NAMALWA (cell line): Measurements from ENCODE around the gene KRT7.
"Not testable (repeated sequence)": the region's sequence is repeated elsewhere in the genome, so short reads cannot be mapped to it uniquely, and the experiment has no call there.

Experiments
- DNase-seq: peaks from one replicate; pipeline ENCODE4 v3.0.0-alpha.2; 2015; ENCODE audit warnings: low spot score

The KRT7 gene

GRCh38 chr12:52255926-52256583 is 23.0 kb downstream of the KRT7 start:
- DNase-seq, result no peak

GRCh38 chr12:52256584-52256935 is 23.5 kb downstream of the KRT7 start:
- DNase-seq, result no peak

- no peak for DNase-seq
These were observed 24.1 kb downstream of the KRT7 start for GRCh38 chr12:52257074-52257551.

- not testable (repeated sequence) for DNase-seq
These were observed 24.9 kb downstream of the KRT7 start for GRCh38 chr12:52257922-52258321.

- no peak for DNase-seq
These were observed 25.4 kb downstream of the KRT7 start for GRCh38 chr12:52258335-52258901.

DNA sequence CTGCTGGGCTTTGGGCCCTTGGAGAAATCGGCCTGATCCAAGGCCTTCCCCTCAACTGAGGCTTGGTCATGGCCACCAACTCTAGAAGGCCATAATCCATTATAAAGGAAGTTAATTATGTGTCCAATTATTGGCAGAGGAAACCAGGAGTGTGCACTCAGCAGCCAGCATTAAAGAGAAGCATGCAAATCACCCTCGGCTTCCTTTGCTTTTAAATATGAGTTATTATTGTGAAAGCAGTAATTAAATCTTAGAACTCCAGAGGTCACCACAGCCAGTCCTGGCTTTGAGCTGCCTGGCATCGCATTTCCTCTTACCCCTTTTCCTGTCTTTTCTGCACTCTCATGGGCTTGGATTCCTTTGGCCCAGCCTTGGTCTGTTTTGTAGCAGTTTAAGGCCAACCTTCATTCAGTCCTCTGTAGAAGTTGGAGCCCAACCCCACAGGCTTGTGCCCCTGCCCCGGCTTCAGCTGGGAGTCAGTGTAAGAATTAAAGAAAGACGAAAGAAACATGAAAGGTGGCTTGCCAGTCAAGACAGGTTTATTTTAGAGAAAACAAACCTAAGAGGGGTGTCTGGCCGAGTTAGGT is 26.7 kb downstream of the KRT7 start:
- no peak for DNase-seq

GRCh38 chr12:52260361-52261207 is 27.5 kb downstream of the KRT7 start:
- no peak for DNase-seq

- no peak for DNase-seq
These were observed 28.1 kb downstream of the KRT7 start for GRCh38 chr12:52261208-52261484.

GRCh38 chr12:52262286-52262685 is 29.2 kb downstream of the KRT7 start:
- DNase-seq, result no peak

DNA sequence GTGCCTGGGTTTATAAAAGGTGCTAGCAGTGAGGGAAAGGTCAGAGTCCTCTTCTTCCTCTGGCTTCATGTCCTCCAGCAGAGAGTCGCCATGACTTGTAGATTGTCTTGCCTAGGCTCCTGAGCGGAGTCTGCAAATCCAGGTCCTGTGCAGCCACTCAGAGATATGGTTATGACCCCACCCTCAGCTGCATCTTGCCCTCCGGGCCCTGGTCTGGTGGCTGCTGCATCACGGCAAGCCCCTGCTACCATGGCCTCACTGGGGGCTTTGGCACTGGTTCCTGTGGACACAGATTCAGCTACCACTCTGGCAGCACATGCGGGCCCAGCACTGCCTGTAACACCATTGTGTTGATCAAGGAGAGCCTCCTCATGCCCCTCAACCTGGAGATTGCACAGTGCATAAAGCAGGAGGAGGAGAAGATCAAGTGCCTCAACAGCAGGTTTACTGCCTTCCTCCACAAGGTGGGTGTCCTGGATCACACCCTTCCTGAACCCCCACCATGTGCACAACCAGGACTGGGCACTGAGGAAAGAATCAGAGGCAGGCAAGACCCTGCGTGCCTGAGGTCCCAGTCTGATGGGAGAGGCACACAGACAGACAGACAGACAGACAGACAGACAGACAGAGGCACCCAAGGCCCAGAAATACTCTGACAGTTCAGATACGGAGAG is 30.9 kb downstream of the KRT7 start:
- no peak for DNase-seq

- DNase-seq, result peak; percentile 11
These were observed 31.4 kb downstream of the KRT7 start for GRCh38 chr12:52264435-52264825.

GRCh38 chr12:52266514-52266913 is 33.5 kb downstream of the KRT7 start:
- no peak for DNase-seq

DNA sequence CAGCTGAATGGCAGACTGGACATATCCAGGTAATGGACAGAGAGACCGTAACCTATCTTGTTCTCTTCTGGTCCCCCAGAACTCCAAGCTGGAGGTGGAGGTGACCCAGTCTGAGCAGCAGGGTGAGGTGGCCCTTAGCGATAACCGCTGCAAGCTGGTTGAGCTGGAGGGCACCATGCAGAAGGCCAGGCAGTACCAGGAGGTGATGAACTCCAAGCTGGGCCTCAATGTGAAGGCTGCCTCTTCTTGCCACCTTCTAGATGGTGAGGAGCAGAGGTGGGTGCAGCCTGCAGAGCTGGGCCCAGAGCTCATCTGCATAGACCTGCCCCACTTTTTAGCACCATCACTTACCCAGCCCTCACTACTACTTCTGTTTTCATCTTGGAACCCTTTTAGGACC is 34.2 kb downstream of the KRT7 start:
- DNase-seq, result no peak

- DNase-seq, result no peak
These were observed 34.7 kb downstream of the KRT7 start for GRCh38 chr12:52267699-52268098.

- no peak for DNase-seq
These were observed 35.2 kb downstream of the KRT7 start for GRCh38 chr12:52268212-52268611.

GRCh38 chr12:52270541-52271070 is 37.6 kb downstream of the KRT7 start:
- no peak for DNase-seq

GRCh38 chr12:52271158-52271557 is 38.1 kb downstream of the KRT7 start:
- DNase-seq, result no peak

DNA sequence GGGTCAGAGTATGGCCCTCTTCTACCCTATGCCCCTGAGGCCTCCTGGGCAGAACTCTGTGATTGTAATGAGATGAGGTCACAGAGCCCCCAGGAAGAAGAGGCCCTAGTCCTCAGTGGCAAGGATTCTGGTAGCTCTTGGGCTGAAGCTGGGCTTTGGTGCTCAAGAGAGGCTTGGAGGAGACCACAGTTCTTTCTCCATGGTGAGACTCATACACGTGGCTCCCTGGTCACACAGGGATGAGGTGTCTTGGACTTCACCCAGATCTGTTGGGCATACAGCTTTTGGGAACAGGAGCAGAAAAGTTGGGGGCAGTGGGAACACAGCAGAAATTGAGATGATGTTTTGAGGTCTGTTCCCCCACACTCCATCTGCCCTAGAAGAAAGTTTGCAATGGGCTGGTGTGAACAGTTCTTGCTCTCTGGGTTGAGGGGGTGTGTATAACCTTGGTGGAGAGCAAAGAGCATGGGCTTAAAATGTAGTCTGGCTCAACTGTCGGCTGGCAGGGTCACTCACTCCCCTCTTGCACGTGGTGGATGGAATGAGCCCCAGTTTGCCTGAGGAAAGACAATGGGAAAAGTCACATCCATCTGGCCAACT is 41.6 kb downstream of the KRT7 start, which contains the start of gene KRT86:
Gene KRT86 (plus strand): TSS at position 125 of the 600 bp plus-strand sequence. CDS start 27,272 bp downstream, outside the sequence.
- no peak for DNase-seq

GRCh38 chr12:52275686-52276085 is 42.6 kb downstream of the KRT7 start:
- DNase-seq, result no peak

DNA sequence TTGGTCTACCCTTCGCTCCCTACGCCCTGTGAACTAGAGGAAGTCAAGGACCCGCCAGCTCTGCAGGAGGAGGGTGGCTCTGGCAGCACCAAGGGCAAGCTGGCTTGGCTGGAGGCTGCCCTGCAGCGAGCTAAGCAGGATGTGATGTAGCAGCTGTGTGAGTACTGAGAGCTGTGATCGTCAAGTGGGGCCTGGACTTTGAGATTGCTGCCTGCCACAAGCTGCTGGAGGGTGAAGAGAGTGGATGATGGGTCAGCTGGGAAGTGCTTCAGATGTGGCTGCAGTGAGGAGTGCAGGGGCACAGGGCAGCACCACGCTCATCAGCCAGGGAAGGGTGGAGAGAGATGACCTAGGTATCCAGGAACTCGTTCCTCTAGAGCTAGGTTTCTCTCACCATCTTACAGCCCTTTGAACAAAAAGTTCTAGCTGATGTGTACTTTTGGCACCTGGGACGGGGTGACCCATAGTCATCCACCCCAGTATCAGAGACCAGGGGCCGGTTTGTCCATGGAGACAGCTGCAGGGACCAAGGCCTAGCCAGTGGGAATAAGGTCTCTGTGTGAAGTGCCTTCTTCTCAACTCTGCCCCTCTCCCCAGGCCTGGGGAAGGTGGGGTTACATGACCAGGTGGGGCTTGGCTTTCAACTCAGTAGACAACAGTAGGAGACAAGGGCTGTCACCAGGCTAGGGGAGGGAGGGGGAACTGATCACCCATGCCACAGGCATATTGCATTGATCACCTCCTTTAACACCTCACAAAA is 44.6 kb downstream of the KRT7 start:
- no peak for DNase-seq
